ENCODE measurements around the gene CLPX.
"Not testable (repeated sequence)": the region's sequence is repeated elsewhere in the genome, so short reads cannot be mapped to it uniquely, and the experiment has no call there.

CLPX gene

GRCh38 chr15:65184868-65185717 lies at the start of gene CLPX:
CLPX (minus strand) TSS chr15:65185342; CDS start chr15:65185153, 189 bp downstream.
- DNase-seq, result peak; percentile 97

GRCh38 chr15:65233696-65234095 lies 48.6 kb upstream of the CLPX start:
- no peak for DNase-seq

GRCh38 chr15:65232520-65232919 lies 47.4 kb upstream of the CLPX start:
- no peak for DNase-seq

GRCh38 chr15:65231306-65231705 lies 46.2 kb upstream of the CLPX start:
- DNase-seq, result no peak

GRCh38 chr15:65226901-65227300 lies 41.8 kb upstream of the CLPX start:
- not testable (repeated sequence) for DNase-seq

- DNase-seq, result no peak
These were observed 41.1 kb upstream of the CLPX start for GRCh38 chr15:65226221-65226620.

- DNase-seq, result no peak
These were observed 38.9 kb upstream of the CLPX start for GRCh38 chr15:65223996-65224395.

- no peak for DNase-seq
These were observed 37.7 kb upstream of the CLPX start for GRCh38 chr15:65222891-65223290.

- no peak for DNase-seq
These were observed 36.6 kb upstream of the CLPX start for GRCh38 chr15:65221697-65222096.

- DNase-seq, result no peak
These were observed 34.0 kb upstream of the CLPX start for GRCh38 chr15:65219137-65219536.

- no peak for DNase-seq
These were observed 32.7 kb upstream of the CLPX start for GRCh38 chr15:65217526-65218482.

- DNase-seq, result no peak
These were observed 30.4 kb upstream of the CLPX start for GRCh38 chr15:65215496-65215895.

GRCh38 chr15:65214010-65214409 lies 28.9 kb upstream of the CLPX start:
- no peak for DNase-seq

- DNase-seq, result no peak
These were observed 28.1 kb upstream of the CLPX start for GRCh38 chr15:65213241-65213640.

- peak; percentile 67 for DNase-seq
These were observed 27.0 kb upstream of the CLPX start for GRCh38 chr15:65212097-65212496.

GRCh38 chr15:65211482-65211982 lies 26.4 kb upstream of the CLPX start:
- peak; percentile 84 for DNase-seq

- DNase-seq, result no peak
These were observed 25.8 kb upstream of the CLPX start, which contains the start of gene CILP for GRCh38 chr15:65210770-65211481. CILP (minus strand) TSS chr15:65211473; CDS start chr15:65209755, 1,718 bp downstream.

GRCh38 chr15:65209701-65210643 lies 24.8 kb upstream of the CLPX start:
- no peak for DNase-seq

- no peak for DNase-seq
These were observed 23.5 kb upstream of the CLPX start for GRCh38 chr15:65208647-65209046.

GRCh38 chr15:65207280-65207840 lies 22.2 kb upstream of the CLPX start:
- no peak for DNase-seq

- no peak for DNase-seq
These were observed 21.6 kb upstream of the CLPX start for GRCh38 chr15:65206750-65207149.

Measured in NCI-H69 (cell line).